IMR-90 (cell line): ENCODE results near the gene INIP. TPM values are rescaled to one million over a fixed set of nuclear protein-coding genes. Genes with fewer than 3 reads are reported as not detected.

Experiments used
- ATAC-seq: fragments of 200-7000 bp; cut with Tn5 transposase; 2 replicates; pipeline ENCODE4 v1.9.1; 2020; ENCODE audit warnings: low read depth, mild to moderate bottlenecking, moderate library complexity
- BruUV-seq: library from RNA; stranded (reverse); fragments of 400-500 nt; replicated peaks from 2 replicates; lab custom pipeline; 2021; lab: Mats Ljungman, UMichigan
- CTCF ChIA-PET: fragments of 300-600 bp; formaldehyde crosslinking; extraction: SDS; loops from one replicate; lab custom pipeline; 2021; ENCODE audit warnings: antibody characterized with exemption; lab: Yijun Ruan, JAX
- POLR2A ChIA-PET: fragments of 300-600 bp; sonication (Branson Sonifier 250); formaldehyde crosslinking; loops from one replicate; lab custom pipeline; 2022; ENCODE audit warnings: antibody characterized with exemption; ENCODE audit not compliant: unreplicated experiment; lab: Charles Lee
- DNase-seq: peaks from one replicate; pipeline ENCODE4 v3.0.0; 2013
- H2AFZ ChIP-seq: replicated peaks from 2 replicates; pipeline ENCODE3; 2013; ENCODE audit warnings: low read length, mild to moderate bottlenecking; ENCODE audit not compliant: poor library complexity
- H2AK5ac ChIP-seq: 2 replicates; pipeline ENCODE4 v1.6.1; 2013; ENCODE audit warnings: low read depth, low read length, inconsistent platforms
- H2AK9ac ChIP-seq: replicated peaks from 2 replicates; pipeline ENCODE3; 2013; ENCODE audit warnings: mild to moderate bottlenecking, low read depth, low read length, moderate library complexity; ENCODE audit not compliant: poor library complexity
- H2BK120ac ChIP-seq: 2 replicates; pipeline ENCODE4 v1.6.1; 2013; ENCODE audit warnings: low read depth, low read length, inconsistent platforms
- H2BK15ac ChIP-seq: 3 replicates; pipeline ENCODE4 v1.6.1; 2013; ENCODE audit warnings: low read depth, low read length, inconsistent platforms
- H2BK20ac ChIP-seq: 2 replicates; pipeline ENCODE4 v1.6.1; 2013; ENCODE audit warnings: low read depth, mild to moderate bottlenecking, inconsistent platforms, low read length, moderate library complexity
- H2BK5ac ChIP-seq: 2 replicates; pipeline ENCODE4 v1.6.1; 2013; ENCODE audit warnings: mild to moderate bottlenecking, low read depth, low read length, inconsistent platforms; ENCODE audit not compliant: poor library complexity, severe bottlenecking
- H3K14ac ChIP-seq: replicated peaks from 2 replicates; pipeline ENCODE4 v1.6.1; 2013; ENCODE audit warnings: low read depth, low read length, inconsistent platforms
- H3K18ac ChIP-seq: 2 replicates; pipeline ENCODE4 v1.6.1; 2013; ENCODE audit warnings: low read depth, low read length, control low read depth
- H3K23ac ChIP-seq: 2 replicates; pipeline ENCODE4 v1.6.1; 2013; ENCODE audit warnings: low read depth, low read length, inconsistent platforms
- H3K27ac ChIP-seq: 2 replicates; pipeline ENCODE4 v1.5.1; 2013; ENCODE audit warnings: mild to moderate bottlenecking, control low read depth, low read length; ENCODE audit not compliant: insufficient read depth
- H3K27me3 ChIP-seq: 2 replicates; pipeline ENCODE4 v1.6.1; 2013; ENCODE audit warnings: low read length; ENCODE audit not compliant: control insufficient read depth, insufficient read depth
- H3K36me3 ChIP-seq: 2 replicates; pipeline ENCODE4 v1.6.1; 2013; ENCODE audit warnings: low read length, mixed read lengths; ENCODE audit not compliant: control insufficient read depth, insufficient read depth
- H3K4ac ChIP-seq: 2 replicates; pipeline ENCODE4 v1.6.1; 2013; ENCODE audit warnings: low read depth, low read length, inconsistent platforms
- H3K4me1 ChIP-seq: 2 replicates; pipeline ENCODE4 v1.6.1; 2013; ENCODE audit warnings: low read length, mixed read lengths; ENCODE audit not compliant: control insufficient read depth, insufficient read depth
- H3K4me2 ChIP-seq: 2 replicates; pipeline ENCODE4 v1.6.1; 2013; ENCODE audit warnings: low read depth, mild to moderate bottlenecking, control low read depth, low read length, moderate library complexity
- H3K4me3 ChIP-seq: 2 replicates; pipeline ENCODE4 v1.5.1; 2013; ENCODE audit warnings: low read depth, mild to moderate bottlenecking, control low read depth, low read length, moderate library complexity; ENCODE audit not compliant: insufficient read depth
- H3K56ac ChIP-seq: 2 replicates; pipeline ENCODE4 v1.6.1; 2013; ENCODE audit warnings: low read length, inconsistent platforms; ENCODE audit not compliant: insufficient read depth; ENCODE audit errors: extremely low read depth
- H3K79me1 ChIP-seq, 2 experiments: 2 replicates each; pipeline ENCODE4 v1.6.1; 2013; ENCODE audit warnings: low read length in 2 of 2, inconsistent platforms in 1 of 2, low read depth in 1 of 2
- H3K9ac ChIP-seq: 2 replicates; pipeline ENCODE4 v1.6.1; 2013; ENCODE audit warnings: low read depth, low read length, control low read depth
- H3K9me1 ChIP-seq: 2 replicates; pipeline ENCODE4 v1.6.1; 2013; ENCODE audit warnings: low read length, inconsistent platforms; ENCODE audit not compliant: insufficient read depth
- H3K9me3 ChIP-seq: 2 replicates; pipeline ENCODE4 v1.6.1; 2013; ENCODE audit warnings: low read length; ENCODE audit not compliant: control insufficient read depth, insufficient read depth
- H4K20me1 ChIP-seq: 2 replicates; pipeline ENCODE4 v1.6.1; 2013; ENCODE audit warnings: low read length, inconsistent platforms; ENCODE audit not compliant: insufficient read depth
- H4K5ac ChIP-seq: 2 replicates; pipeline ENCODE4 v1.6.1; 2013; ENCODE audit warnings: mild to moderate bottlenecking, low read depth, low read length, control low read depth
- H4K8ac ChIP-seq, 2 experiments: 2 replicates each; pipeline ENCODE4 v1.6.1; 2013; ENCODE audit warnings: low read depth in 2 of 2, low read length in 2 of 2, control low read depth in 1 of 2, inconsistent platforms in 1 of 2
- H4K91ac ChIP-seq: 2 replicates; pipeline ENCODE4 v1.6.1; 2013; ENCODE audit warnings: low read depth, low read length, inconsistent platforms; ENCODE audit not compliant: insufficient read depth
- CHD1 ChIP-seq: IDR thresholded peaks from 2 replicates; pipeline ENCODE4 v1.6.1; 2012; ENCODE audit warnings: low read depth, low read length, improper control_type of control experiment
- ELK1 ChIP-seq: fragments of 150-350 bp; IDR thresholded peaks from 2 replicates; pipeline ENCODE4 v1.6.1; 2016; ENCODE audit warnings: low read depth, mild to moderate bottlenecking, low read length, moderate library complexity, borderline replicate concordance
- FOS ChIP-seq: fragments of 150-350 bp; IDR thresholded peaks from 2 replicates; pipeline ENCODE4 v1.6.1; 2016; ENCODE audit warnings: low read depth, low read length
- MAFK ChIP-seq: IDR thresholded peaks from 2 replicates; pipeline ENCODE4 v1.6.1; 2012; ENCODE audit warnings: low read depth, low read length, improper control_type of control experiment
- MXI1 ChIP-seq: IDR thresholded peaks from 2 replicates; pipeline ENCODE4 v1.6.1; 2012; ENCODE audit warnings: low read depth, mild to moderate bottlenecking, low read length, moderate library complexity, borderline replicate concordance
- NFE2L2 ChIP-seq: fragments of 150-350 bp; IDR thresholded peaks from 2 replicates; pipeline ENCODE4 v1.6.1; 2016; ENCODE audit warnings: low read depth, mild to moderate bottlenecking, low read length
- POLR2A ChIP-seq: IDR thresholded peaks from 2 replicates; pipeline ENCODE4 v1.6.1; 2012; ENCODE audit warnings: mild to moderate bottlenecking, low read depth, low read length
- RAD21 ChIP-seq: IDR thresholded peaks from 2 replicates; pipeline ENCODE4 v1.6.1; 2012; ENCODE audit warnings: low read length, improper control_type of control experiment
- RCOR1 ChIP-seq: IDR thresholded peaks from 2 replicates; pipeline ENCODE4 v1.6.1; 2012; ENCODE audit warnings: mild to moderate bottlenecking, low read length, improper control_type of control experiment; ENCODE audit not compliant: insufficient replicate concordance
- RFX5 ChIP-seq: IDR thresholded peaks from 2 replicates; pipeline ENCODE4 v1.8.0; 2012; ENCODE audit warnings: low read depth, mild to moderate bottlenecking, low read length, moderate library complexity
- SMC3 ChIP-seq: fragments of 150-350 bp; IDR thresholded peaks from 2 replicates; pipeline ENCODE4 v1.6.1; 2016; ENCODE audit warnings: low read depth, mild to moderate bottlenecking, antibody characterized with exemption, low read length, moderate library complexity
- USF2 ChIP-seq: fragments of 150-350 bp; IDR thresholded peaks from 2 replicates; pipeline ENCODE4 v1.6.1; 2017; ENCODE audit warnings: mild to moderate bottlenecking, antibody characterized with exemption, low read length, low read depth
- WGBS, 2 experiments: methylation state at CpG; one replicate each; pipeline versions ENCODE4 v1.1.5 to v1.1.7; 2013; ENCODE audit warnings: missing lambda C conversion rate in 2 of 2; ENCODE audit not compliant: insufficient read length in 1 of 2; ENCODE audit errors: extremely low coverage in 2 of 2; 5-methylcytosine and 5-hydroxymethylcytosine counted together
- dilution Hi-C: fragments of 300-500 bp; cut with HindIII; formaldehyde crosslinking; loops from one replicate; pipeline ENCODE4 v1.14.3; 2018; ENCODE audit warnings: low sequenced_read_pairs; ENCODE audit not compliant: unreplicated experiment
- in situ Hi-C: fragments of 300-500 bp; cut with MboI; formaldehyde crosslinking; loops from 3 replicates; pipeline ENCODE4 v1.14.3; 2019; ENCODE audit warnings: low sequenced_read_pairs, inconsistent platforms, mixed read lengths
- intact Hi-C: fragments of 100-400 bp; cut with micrococcal nuclease; formaldehyde crosslinking; loops from 2 replicates; pipeline ENCODE4 v1.10.0; 2022
- polyA plus RNA-seq, 3 experiments: library from polyadenylated mRNA; depleted of rRNA; stranded (reverse); fragments of >200 nt; gene quantifications; 2 replicates each; pipeline ENCODE4 v1.2.3, GENCODE V29; 2012; ENCODE audit warnings: low replicate concordance in 1 of 3
- total RNA-seq: library from RNA; depleted of rRNA; stranded (reverse); fragments of >200 nt; gene quantifications from 2 replicates; pipeline ENCODE4 v1.2.3, GENCODE V29; 2012
- TF ChIP-seq, protein P1 (sequence below): conservative IDR thresholded peaks from 2 replicates; pipeline ENCODE4 v1.5.1; 2012; ENCODE audit warnings: mild to moderate bottlenecking, low read depth, low read length, improper control_type of control experiment

The INIP gene
- total and polyA plus RNA-seq, 2 of the 4 experiments (the other 2 are of a cell fraction) = 11.1 to 15.4 TPM

- intact Hi-C loops (loop anchor here (5.0 to 10.0 kb wide), 3 partner anchors 33 to 185 kb away; partner anchors contain the start of gene SNX30), dilution Hi-C loops (no loop called here), in situ Hi-C loops (loop anchor here (25.0 kb wide), 2 partner anchors 632 to 957 kb away; no protein-coding TSS in a partner anchor)
- no peak overlapping the region for H3K56ac ChIP-seq
- H2BK15ac ChIP-seq = no peak overlapping the region
- no peak overlapping the region for H3K4me2 ChIP-seq
- H3K14ac ChIP-seq = no peak overlapping the region
- H3K4me3 ChIP-seq = no peak overlapping the region
- peak; percentile 10 for DNase-seq
- no peak overlapping the region for H3K9ac ChIP-seq
- CTCF ChIA-PET = interaction anchor here (0.5 kb wide), 1 partner anchor 20 kb away, joined by 3 read pairs; no protein-coding TSS in a partner anchor
- no peak overlapping the region for H3K23ac ChIP-seq
- no peak overlapping the region for H2AK5ac ChIP-seq
- no peaks in the 10 kb centered on the region for H4K20me1 ChIP-seq
- no peak overlapping the region for H4K91ac ChIP-seq
- no peak for ATAC-seq
- H4K5ac ChIP-seq = no peak overlapping the region
- H3K79me1 ChIP-seq = peaks cover 0 to 10% of the 10 kb centered on the region in 2 experiments
- H3K9me1 ChIP-seq = no peaks in the 10 kb centered on the region
- H2AFZ ChIP-seq = no peak overlapping the region
- no peak overlapping the region for H2AK9ac ChIP-seq
- no CpG with 5 or more reads among the region's 2 CpGs for WGBS, 2 experiments
- H3K4ac ChIP-seq = no peak overlapping the region
- no peak overlapping the region for H2BK120ac ChIP-seq
- H3K9me3 ChIP-seq = no peaks in the 10 kb centered on the region
- no peak overlapping the region for H2BK5ac ChIP-seq
- no peaks in the 10 kb centered on the region for H3K4me1 ChIP-seq
- H3K18ac ChIP-seq = no peak overlapping the region
- BruUV-seq = no TSS peak
- no peak for TF ChIP-seq RAD21
- no peak for TF ChIP-seq MAFK
- no peak for TF ChIP-seq MXI1
- no peak for TF ChIP-seq FOS
- no peak for TF ChIP-seq RFX5
- TF ChIP-seq USF2 = no peak
- no peak for TF ChIP-seq NFE2L2
- TF ChIP-seq ELK1 = no peak
- TF ChIP-seq SMC3 = no peak
- no peak for TF ChIP-seq POLR2A
- no peak for TF ChIP-seq CHD1
- TF ChIP-seq, protein P1, sequence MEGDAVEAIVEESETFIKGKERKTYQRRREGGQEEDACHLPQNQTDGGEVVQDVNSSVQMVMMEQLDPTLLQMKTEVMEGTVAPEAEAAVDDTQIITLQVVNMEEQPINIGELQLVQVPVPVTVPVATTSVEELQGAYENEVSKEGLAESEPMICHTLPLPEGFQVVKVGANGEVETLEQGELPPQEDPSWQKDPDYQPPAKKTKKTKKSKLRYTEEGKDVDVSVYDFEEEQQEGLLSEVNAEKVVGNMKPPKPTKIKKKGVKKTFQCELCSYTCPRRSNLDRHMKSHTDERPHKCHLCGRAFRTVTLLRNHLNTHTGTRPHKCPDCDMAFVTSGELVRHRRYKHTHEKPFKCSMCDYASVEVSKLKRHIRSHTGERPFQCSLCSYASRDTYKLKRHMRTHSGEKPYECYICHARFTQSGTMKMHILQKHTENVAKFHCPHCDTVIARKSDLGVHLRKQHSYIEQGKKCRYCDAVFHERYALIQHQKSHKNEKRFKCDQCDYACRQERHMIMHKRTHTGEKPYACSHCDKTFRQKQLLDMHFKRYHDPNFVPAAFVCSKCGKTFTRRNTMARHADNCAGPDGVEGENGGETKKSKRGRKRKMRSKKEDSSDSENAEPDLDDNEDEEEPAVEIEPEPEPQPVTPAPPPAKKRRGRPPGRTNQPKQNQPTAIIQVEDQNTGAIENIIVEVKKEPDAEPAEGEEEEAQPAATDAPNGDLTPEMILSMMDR = no peak
- TF ChIP-seq RCOR1 = no peak
- POLR2A ChIA-PET = no interaction called here
- H3K27me3 ChIP-seq = no peaks in the 10 kb centered on the region
- no peak overlapping the region for H2BK20ac ChIP-seq
- no peaks in the 10 kb centered on the region for H3K36me3 ChIP-seq
- no peak overlapping the region for H4K8ac ChIP-seq
- no peak overlapping the region for H3K27ac ChIP-seq
These were observed 1.8 kb upstream of the INIP start for GRCh38 chr9:112719696-112720095.
